Neural progenitor cell (in vitro differentiated cells): Measurements from ENCODE around the gene IFIT2. TPM values are rescaled to one million over a fixed set of nuclear protein-coding genes. Genes with fewer than 3 reads are reported as not detected.

Experiments
- DNase-seq: peaks from one replicate; pipeline ENCODE4 v3.0.0-alpha.2; 2016; ENCODE audit warnings: low spot score
- H2AFZ ChIP-seq: fragments of 200-600 bp; sonication (generic); replicated peaks from 2 replicates; pipeline ENCODE4 v1.6.1; 2016; ENCODE audit warnings: antibody characterized with exemption
- H3F3A ChIP-seq: fragments of 200-600 bp; sonication (generic); 2 replicates; pipeline ENCODE4 v1.6.1; 2016; ENCODE audit warnings: antibody characterized with exemption, low read depth
- H3K27ac ChIP-seq: fragments of 200-600 bp; sonication (generic); 2 replicates; pipeline ENCODE4 v1.5.1; 2016; ENCODE audit warnings: mild to moderate bottlenecking
- H3K27me3 ChIP-seq: fragments of 200-600 bp; sonication (generic); 2 replicates; pipeline ENCODE4 v1.6.1; 2016; ENCODE audit warnings: mild to moderate bottlenecking, moderate library complexity
- H3K36me3 ChIP-seq: fragments of 200-600 bp; sonication (generic); 2 replicates; pipeline ENCODE4 v1.5.1; 2016
- H3K4me1 ChIP-seq: fragments of 200-600 bp; sonication (generic); 2 replicates; pipeline ENCODE4 v1.6.1; 2016; ENCODE audit warnings: mixed run types
- H3K4me2 ChIP-seq: fragments of 200-600 bp; sonication (generic); 2 replicates; pipeline ENCODE4 v1.6.1; 2016
- H3K4me3 ChIP-seq: fragments of 200-600 bp; sonication (generic); 2 replicates; pipeline ENCODE4 v1.5.1; 2016
- H3K79me2 ChIP-seq: fragments of 200-600 bp; sonication (generic); 2 replicates; pipeline ENCODE4 v1.6.1; 2016; ENCODE audit warnings: low read depth
- H3K9ac ChIP-seq: fragments of 200-600 bp; sonication (generic); 2 replicates; pipeline ENCODE4 v1.6.1; 2016
- H3K9me3 ChIP-seq: fragments of 200-600 bp; sonication (generic); 2 replicates; pipeline ENCODE4 v1.5.1; 2016; ENCODE audit warnings: low read depth
- H4K20me1 ChIP-seq: fragments of 200-600 bp; sonication (generic); 2 replicates; pipeline ENCODE4 v1.6.1; 2016; ENCODE audit warnings: low read depth
- H3K27ac Mint-ChIP-seq: 3 replicates; pipeline ENCODE4 v1.8.0; 2021; ENCODE audit warnings: mixed read lengths
- H3K27me3 Mint-ChIP-seq: 2 replicates; pipeline ENCODE4 v1.8.0; 2022; ENCODE audit warnings: low read depth, mild to moderate bottlenecking, inconsistent platforms, moderate library complexity, mixed read lengths; ENCODE audit not compliant: insufficient read depth
- H3K36me3 Mint-ChIP-seq: 3 replicates; pipeline ENCODE4 v1.8.0; 2021; ENCODE audit warnings: mixed read lengths
- H3K4me1 Mint-ChIP-seq: 3 replicates; pipeline ENCODE4 v1.8.0; 2021; ENCODE audit warnings: mixed read lengths
- H3K4me3 Mint-ChIP-seq: 3 replicates; pipeline ENCODE4 v1.8.0; 2021; ENCODE audit warnings: mild to moderate bottlenecking, moderate library complexity, mixed read lengths
- H3K9me3 Mint-ChIP-seq: 3 replicates; pipeline ENCODE4 v1.8.0; 2020; ENCODE audit warnings: mixed read lengths
- CTCF ChIP-seq: fragments of 200-600 bp; sonication (generic); IDR thresholded peaks from 2 replicates; pipeline ENCODE4 v1.5.1; 2017; ENCODE audit warnings: antibody characterized with exemption, mild to moderate bottlenecking
- EZH2 ChIP-seq: fragments of 200-600 bp; sonication (generic); IDR thresholded peaks from 2 replicates; pipeline ENCODE4 v1.6.1; 2017; ENCODE audit warnings: antibody characterized with exemption, mild to moderate bottlenecking, moderate library complexity
- EZH2phosphoT487 ChIP-seq: fragments of 200-600 bp; sonication (generic); IDR thresholded peaks from 2 replicates; pipeline ENCODE4 v1.6.1; 2017; ENCODE audit warnings: antibody characterized with exemption
- total RNA-seq: library from RNA; depleted of rRNA; stranded (reverse); fragments of >200 nt; gene quantifications from 2 replicates; pipeline ENCODE4 v1.2.3, GENCODE V29; 2015; ENCODE audit warnings: low replicate concordance

Gene IFIT2
- total RNA-seq, 1 donor from 2014 or later: 0.22 TPM

DNA sequence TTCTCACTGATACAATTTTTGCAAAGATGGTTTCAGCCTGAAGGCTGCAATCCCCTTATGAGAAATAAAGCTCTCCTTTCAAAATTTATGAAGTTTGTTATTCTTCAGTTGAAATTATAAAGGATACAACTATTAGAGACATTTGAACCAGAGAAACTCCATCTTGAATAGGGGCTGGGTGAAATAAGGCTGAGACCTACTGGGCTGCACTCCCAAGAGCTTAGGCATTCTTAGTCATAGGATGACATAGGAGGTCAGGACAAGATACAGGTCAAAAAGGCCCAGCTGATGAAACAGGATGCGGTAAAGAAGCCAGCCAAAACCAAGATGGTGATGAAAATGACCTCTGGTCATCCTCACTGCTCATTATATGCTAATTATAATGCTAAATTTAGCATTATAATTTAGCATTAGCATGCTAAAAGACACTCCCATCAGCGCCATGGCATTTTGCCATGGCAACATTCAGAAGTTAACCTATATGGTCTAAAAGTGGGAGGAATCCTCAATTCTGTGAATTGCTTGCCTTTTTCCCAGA is 53.6 kb downstream of the IFIT2 start:
- Mint-ChIP-seq H3K27me3 (peaks cover 2% of the 10 kb centered on the region), H3K4me3 (no peak overlapping the region), H3K27ac (no peak overlapping the region), H3K9me3 (peaks cover 14% of the 10 kb centered on the region), H3K4me1 (peaks cover 31% of the 10 kb centered on the region), H3K36me3 (peaks cover 2% of the 10 kb centered on the region)
- no peaks in the 10 kb centered on the region for H3K9me3 ChIP-seq
- no peak overlapping the region for H2AFZ ChIP-seq
- H3K27ac ChIP-seq: no peak overlapping the region
- H3K4me1 ChIP-seq: peaks cover 3% of the 10 kb centered on the region
- no peaks in the 10 kb centered on the region for H4K20me1 ChIP-seq
- H3K27me3 ChIP-seq: no peaks in the 10 kb centered on the region
- DNase-seq: no peak
- no peaks in the 10 kb centered on the region for H3K36me3 ChIP-seq
- no peak overlapping the region for H3K4me3 ChIP-seq
- no peak overlapping the region for H3K4me2 ChIP-seq
- H3F3A ChIP-seq: peaks cover 3% of the 10 kb centered on the region
- H3K9ac ChIP-seq: no peak overlapping the region
- TF ChIP-seq EZH2phosphoT487: no peak
- no peak for TF ChIP-seq EZH2
- TF ChIP-seq CTCF: no peak
- no peaks in the 10 kb centered on the region for H3K79me2 ChIP-seq

DNA sequence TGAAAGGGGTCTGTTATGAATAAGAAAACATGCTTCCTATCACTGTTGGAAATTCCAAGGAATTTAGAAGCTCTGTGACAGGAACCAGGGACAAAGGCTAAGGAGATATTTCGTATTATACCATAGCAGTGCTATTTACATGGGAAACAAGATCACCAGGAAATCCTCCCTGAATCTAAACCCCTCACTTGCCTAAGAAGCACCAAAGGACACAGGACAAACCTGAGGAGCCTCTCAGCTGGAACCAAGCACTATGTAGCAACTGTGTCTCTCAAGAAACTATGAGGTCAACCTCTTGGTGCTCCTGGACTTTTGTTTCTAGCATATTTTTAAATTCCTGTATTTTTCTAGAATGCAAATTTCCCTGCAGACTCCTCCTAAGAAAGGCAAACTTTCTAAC is 55.2 kb downstream of the IFIT2 start:
- TF ChIP-seq CTCF: no peak
- no peak for TF ChIP-seq EZH2
- no peak for TF ChIP-seq EZH2phosphoT487
- DNase-seq: no peak
- Histone ChIP-seq H2AFZ (peak overlapping the region; percentile 12), H3K27me3 (no peaks in the 10 kb centered on the region), H3F3A (no peaks in the 10 kb centered on the region), H3K36me3 (no peaks in the 10 kb centered on the region), H3K27ac (no peak overlapping the region), H3K4me2 (no peak overlapping the region), H4K20me1 (no peaks in the 10 kb centered on the region), H3K4me3 (no peak overlapping the region), H3K9me3 (no peaks in the 10 kb centered on the region), H3K9ac (no peak overlapping the region), H3K4me1 (no peaks in the 10 kb centered on the region), H3K79me2 (no peaks in the 10 kb centered on the region)
- no peak overlapping the region for H3K4me3 Mint-ChIP-seq
- H3K36me3 Mint-ChIP-seq: peaks cover 2% of the 10 kb centered on the region
- H3K9me3 Mint-ChIP-seq: peaks cover 14% of the 10 kb centered on the region
- no peak overlapping the region for H3K27ac Mint-ChIP-seq
- no peaks in the 10 kb centered on the region for H3K27me3 Mint-ChIP-seq
- H3K4me1 Mint-ChIP-seq: peaks cover 15% of the 10 kb centered on the region

DNA sequence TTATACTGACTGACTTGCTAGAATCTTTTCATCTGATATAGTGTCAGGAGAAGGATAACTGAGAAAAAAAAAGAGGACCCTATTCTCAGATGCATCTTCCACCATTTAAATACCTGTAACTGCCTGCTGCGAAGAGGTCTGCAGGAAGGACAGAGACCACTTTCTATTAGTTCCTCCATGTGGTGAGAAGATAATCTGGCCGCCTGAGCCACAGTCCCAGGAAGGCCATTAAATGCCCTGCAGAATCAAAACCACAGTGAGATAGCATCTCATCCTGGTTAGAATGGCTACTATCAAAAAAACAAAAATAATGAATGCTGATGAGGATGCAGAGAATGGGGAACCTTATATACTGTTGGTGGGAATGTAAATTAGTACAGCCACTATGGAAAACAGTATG is 56.1 kb downstream of the IFIT2 start:
- peaks cover 12% of the 10 kb centered on the region for H3K9me3 Mint-ChIP-seq
- H3K4me1 Mint-ChIP-seq: peaks cover 9% of the 10 kb centered on the region
- no peak for DNase-seq
- H3K79me2 ChIP-seq: no peaks in the 10 kb centered on the region
- H3K4me2 ChIP-seq: no peak overlapping the region
- no peaks in the 10 kb centered on the region for H3K36me3 ChIP-seq
- H3K4me3 Mint-ChIP-seq: no peak overlapping the region
- no peaks in the 10 kb centered on the region for H3K27me3 ChIP-seq
- H3K9ac ChIP-seq: no peak overlapping the region
- H3K4me1 ChIP-seq: no peaks in the 10 kb centered on the region
- H4K20me1 ChIP-seq: no peaks in the 10 kb centered on the region
- H3K4me3 ChIP-seq: no peak overlapping the region
- TF ChIP-seq CTCF (no peak), EZH2 (no peak), EZH2phosphoT487 (no peak)
- no peak overlapping the region for H2AFZ ChIP-seq
- H3K36me3 Mint-ChIP-seq: peaks cover 2% of the 10 kb centered on the region
- H3K27ac Mint-ChIP-seq: no peak overlapping the region
- no peaks in the 10 kb centered on the region for H3K27me3 Mint-ChIP-seq
- no peaks in the 10 kb centered on the region for H3F3A ChIP-seq
- no peak overlapping the region for H3K27ac ChIP-seq
- no peaks in the 10 kb centered on the region for H3K9me3 ChIP-seq

Other genes starting within 250 kb of the IFIT2 start
- not detected in 2 replicates for gene CH25H, start 94.7 kb upstream of the IFIT2 start, total RNA-seq
- gene LIPA, start 50.3 kb upstream of the IFIT2 start, total RNA-seq: 15.5 and 18.9 TPM in 2 replicates
- gene IFIT3, start 26.0 kb downstream of the IFIT2 start, total RNA-seq: 0.06 TPM in 1 of 2 replicates, not detected in the other
- gene IFIT1B, start 76.0 kb downstream of the IFIT2 start, total RNA-seq: not detected in 2 replicates
- gene IFIT1, start 90.6 kb downstream of the IFIT2 start, total RNA-seq: 12.4 and 13.2 TPM in 2 replicates
- gene IFIT5, start 112.5 kb downstream of the IFIT2 start, total RNA-seq: 5.6 and 7.0 TPM in 2 replicates
- gene SLC16A12, start 233.5 kb downstream of the IFIT2 start, total RNA-seq: not detected in 2 replicates